Smooth muscle cell (in vitro differentiated cells): Measurements from ENCODE around the gene HS6ST1. TPM values are rescaled to one million over a fixed set of nuclear protein-coding genes. Genes with fewer than 3 reads are reported as not detected.

Source experiments
- DNase-seq: peaks from one replicate; lab custom pipeline; 2025; ENCODE audit not compliant: unreplicated experiment; lab: John Stamatoyannopoulos, UW
- H2AFZ ChIP-seq: fragments of 200-600 bp; sonication (generic); 2 replicates; pipeline ENCODE4 v1.6.0; 2016; ENCODE audit warnings: antibody characterized with exemption, low read depth, mild to moderate bottlenecking
- H3F3A ChIP-seq: fragments of 200-600 bp; sonication (generic); 2 replicates; pipeline ENCODE4 v1.6.0; 2017; ENCODE audit warnings: antibody characterized with exemption, low read depth
- H3K27ac ChIP-seq: fragments of 200-600 bp; sonication (generic); 2 replicates; pipeline ENCODE4 v1.5.1; 2016; ENCODE audit warnings: low read depth, mild to moderate bottlenecking
- H3K27me3 ChIP-seq: fragments of 200-600 bp; sonication (generic); 2 replicates; pipeline ENCODE4 v1.6.1; 2016; ENCODE audit warnings: low read depth, mild to moderate bottlenecking
- H3K36me3 ChIP-seq: fragments of 200-600 bp; sonication (generic); 2 replicates; pipeline ENCODE4 v1.5.1; 2016; ENCODE audit warnings: low read depth
- H3K4me1 ChIP-seq: fragments of 200-600 bp; sonication (generic); 2 replicates; pipeline ENCODE4 v1.5.1; 2016; ENCODE audit warnings: low read depth
- H3K4me2 ChIP-seq: fragments of 200-600 bp; sonication (generic); 2 replicates; pipeline ENCODE4 v1.6.0; 2016; ENCODE audit warnings: mild to moderate bottlenecking
- H3K4me3 ChIP-seq: fragments of 200-600 bp; sonication (generic); 2 replicates; pipeline ENCODE4 v1.5.1; 2016; ENCODE audit warnings: mild to moderate bottlenecking
- H3K79me2 ChIP-seq: fragments of 200-600 bp; sonication (generic); 2 replicates; pipeline ENCODE4 v1.6.0; 2016; ENCODE audit warnings: low read depth, mild to moderate bottlenecking
- H3K9ac ChIP-seq: fragments of 200-600 bp; sonication (generic); 2 replicates; pipeline ENCODE4 v1.6.0; 2016; ENCODE audit warnings: low read depth
- H3K9me3 ChIP-seq: fragments of 200-600 bp; sonication (generic); replicated peaks from 2 replicates; pipeline ENCODE4 v1.5.1; 2016; ENCODE audit warnings: low read depth
- H4K20me1 ChIP-seq: fragments of 200-600 bp; sonication (generic); 2 replicates; pipeline ENCODE4 v1.6.0; 2016; ENCODE audit warnings: low read depth
- CTCF ChIP-seq: fragments of 200-600 bp; sonication (generic); IDR thresholded peaks from 2 replicates; pipeline ENCODE4 v1.5.1; 2017; ENCODE audit warnings: borderline replicate concordance, mild to moderate bottlenecking, antibody characterized with exemption; ENCODE audit not compliant: insufficient read depth, poor library complexity, severe bottlenecking
- WGBS: methylation state at CpG from one replicate; pipeline ENCODE4 v1.1.7; 2016; ENCODE audit warnings: low lambda C conversion rate; 5-methylcytosine and 5-hydroxymethylcytosine counted together
- polyA plus RNA-seq: library from polyadenylated mRNA; unstranded; fragments of >200 nt; fragmentation: Nextera tagmentation; extraction: Ambion mirVana; gene quantifications from 2 replicates; pipeline ENCODE4 v1.2.1, GENCODE V29; 2016
- total RNA-seq: library from RNA; depleted of rRNA; stranded (reverse); fragments of >200 nt; gene quantifications from 2 replicates; pipeline ENCODE4 v1.2.3, GENCODE V29; 2014

Gene HS6ST1
- total and polyA plus RNA-seq, 2 experiments from 2014 or later = 9.3 to 13.0 TPM

GRCh38 chr2:128280158-128280871 lies 38.4 kb downstream of the HS6ST1 start:
- 92% methylated on average over 12 of the region's 12 CpGs for WGBS
- no peak for TF ChIP-seq CTCF
- H3F3A ChIP-seq = no peaks in the 10 kb centered on the region
- peaks cover 64% of the 10 kb centered on the region for H4K20me1 ChIP-seq
- no peaks in the 10 kb centered on the region for H3K4me1 ChIP-seq
- H3K4me3 ChIP-seq = no peak overlapping the region
- no peak overlapping the region for H3K27ac ChIP-seq
- H3K79me2 ChIP-seq = no peaks in the 10 kb centered on the region
- no peak overlapping the region for H2AFZ ChIP-seq
- no peak overlapping the region for H3K9ac ChIP-seq
- H3K27me3 ChIP-seq = no peaks in the 10 kb centered on the region
- H3K36me3 ChIP-seq = no peaks in the 10 kb centered on the region
- H3K4me2 ChIP-seq = no peak overlapping the region
- DNase-seq = no peak
- no peaks in the 10 kb centered on the region for H3K9me3 ChIP-seq

GRCh38 chr2:128279786-128280157 lies 38.9 kb downstream of the HS6ST1 start:
- H3K36me3 ChIP-seq = no peaks in the 10 kb centered on the region
- H3K27ac ChIP-seq = no peak overlapping the region
- H3K27me3 ChIP-seq = no peaks in the 10 kb centered on the region
- H3K9me3 ChIP-seq = no peaks in the 10 kb centered on the region
- no peaks in the 10 kb centered on the region for H3F3A ChIP-seq
- no peak overlapping the region for H3K4me3 ChIP-seq
- H2AFZ ChIP-seq = no peak overlapping the region
- no peak overlapping the region for H3K4me2 ChIP-seq
- no peak for TF ChIP-seq CTCF
- H3K4me1 ChIP-seq = no peaks in the 10 kb centered on the region
- DNase-seq = no peak
- 97% methylated on average over 11 of the region's 11 CpGs for WGBS
- H3K9ac ChIP-seq = no peak overlapping the region
- no peaks in the 10 kb centered on the region for H3K79me2 ChIP-seq
- H4K20me1 ChIP-seq = peaks cover 60% of the 10 kb centered on the region

GRCh38 chr2:128279009-128279408 lies 39.7 kb downstream of the HS6ST1 start:
- H3K9ac ChIP-seq = no peak overlapping the region
- no peak for DNase-seq
- no peaks in the 10 kb centered on the region for H3K9me3 ChIP-seq
- no peak for TF ChIP-seq CTCF
- no peak overlapping the region for H3K4me2 ChIP-seq
- peaks cover 54% of the 10 kb centered on the region for H4K20me1 ChIP-seq
- no peaks in the 10 kb centered on the region for H3F3A ChIP-seq
- no peak overlapping the region for H3K27ac ChIP-seq
- no peak overlapping the region for H2AFZ ChIP-seq
- 97% methylated on average over 7 of the region's 7 CpGs for WGBS
- H3K4me1 ChIP-seq = no peaks in the 10 kb centered on the region
- no peaks in the 10 kb centered on the region for H3K79me2 ChIP-seq
- H3K27me3 ChIP-seq = no peaks in the 10 kb centered on the region
- no peak overlapping the region for H3K4me3 ChIP-seq
- H3K36me3 ChIP-seq = no peaks in the 10 kb centered on the region
